Neural progenitor cell (in vitro differentiated cells): ENCODE results near the gene U2AF2. TPM values are rescaled to one million over a fixed set of nuclear protein-coding genes. Genes with fewer than 3 reads are reported as not detected.

ENCODE experiments used
- DNase-seq: peaks from one replicate; pipeline ENCODE4 v3.0.0-alpha.2; 2016; ENCODE audit warnings: low spot score
- H2AFZ ChIP-seq: fragments of 200-600 bp; sonication (generic); replicated peaks from 2 replicates; pipeline ENCODE4 v1.6.1; 2016; ENCODE audit warnings: antibody characterized with exemption
- H3F3A ChIP-seq: fragments of 200-600 bp; sonication (generic); 2 replicates; pipeline ENCODE4 v1.6.1; 2016; ENCODE audit warnings: antibody characterized with exemption, low read depth
- H3K27ac ChIP-seq: fragments of 200-600 bp; sonication (generic); 2 replicates; pipeline ENCODE4 v1.5.1; 2016; ENCODE audit warnings: mild to moderate bottlenecking
- H3K27me3 ChIP-seq: fragments of 200-600 bp; sonication (generic); 2 replicates; pipeline ENCODE4 v1.6.1; 2016; ENCODE audit warnings: mild to moderate bottlenecking, moderate library complexity
- H3K36me3 ChIP-seq: fragments of 200-600 bp; sonication (generic); 2 replicates; pipeline ENCODE4 v1.5.1; 2016
- H3K4me1 ChIP-seq: fragments of 200-600 bp; sonication (generic); 2 replicates; pipeline ENCODE4 v1.6.1; 2016; ENCODE audit warnings: mixed run types
- H3K4me2 ChIP-seq: fragments of 200-600 bp; sonication (generic); 2 replicates; pipeline ENCODE4 v1.6.1; 2016
- H3K4me3 ChIP-seq: fragments of 200-600 bp; sonication (generic); 2 replicates; pipeline ENCODE4 v1.5.1; 2016
- H3K79me2 ChIP-seq: fragments of 200-600 bp; sonication (generic); 2 replicates; pipeline ENCODE4 v1.6.1; 2016; ENCODE audit warnings: low read depth
- H3K9ac ChIP-seq: fragments of 200-600 bp; sonication (generic); 2 replicates; pipeline ENCODE4 v1.6.1; 2016
- H3K9me3 ChIP-seq: fragments of 200-600 bp; sonication (generic); 2 replicates; pipeline ENCODE4 v1.5.1; 2016; ENCODE audit warnings: low read depth
- H4K20me1 ChIP-seq: fragments of 200-600 bp; sonication (generic); 2 replicates; pipeline ENCODE4 v1.6.1; 2016; ENCODE audit warnings: low read depth
- H3K27ac Mint-ChIP-seq: 3 replicates; pipeline ENCODE4 v1.8.0; 2021; ENCODE audit warnings: mixed read lengths
- H3K27me3 Mint-ChIP-seq: 2 replicates; pipeline ENCODE4 v1.8.0; 2022; ENCODE audit warnings: low read depth, mild to moderate bottlenecking, inconsistent platforms, moderate library complexity, mixed read lengths; ENCODE audit not compliant: insufficient read depth
- H3K36me3 Mint-ChIP-seq: 3 replicates; pipeline ENCODE4 v1.8.0; 2021; ENCODE audit warnings: mixed read lengths
- H3K4me1 Mint-ChIP-seq: 3 replicates; pipeline ENCODE4 v1.8.0; 2021; ENCODE audit warnings: mixed read lengths
- H3K4me3 Mint-ChIP-seq: 3 replicates; pipeline ENCODE4 v1.8.0; 2021; ENCODE audit warnings: mild to moderate bottlenecking, moderate library complexity, mixed read lengths
- H3K9me3 Mint-ChIP-seq: 3 replicates; pipeline ENCODE4 v1.8.0; 2020; ENCODE audit warnings: mixed read lengths
- CTCF ChIP-seq: fragments of 200-600 bp; sonication (generic); IDR thresholded peaks from 2 replicates; pipeline ENCODE4 v1.5.1; 2017; ENCODE audit warnings: antibody characterized with exemption, mild to moderate bottlenecking
- EZH2 ChIP-seq: fragments of 200-600 bp; sonication (generic); IDR thresholded peaks from 2 replicates; pipeline ENCODE4 v1.6.1; 2017; ENCODE audit warnings: antibody characterized with exemption, mild to moderate bottlenecking, moderate library complexity
- EZH2phosphoT487 ChIP-seq: fragments of 200-600 bp; sonication (generic); IDR thresholded peaks from 2 replicates; pipeline ENCODE4 v1.6.1; 2017; ENCODE audit warnings: antibody characterized with exemption
- total RNA-seq: library from RNA; depleted of rRNA; stranded (reverse); fragments of >200 nt; gene quantifications from 2 replicates; pipeline ENCODE4 v1.2.3, GENCODE V29; 2015; ENCODE audit warnings: low replicate concordance

U2AF2 gene
- total RNA-seq, 1 donor from 2014 or later = 124 TPM

- Histone ChIP-seq H3K79me2 (peaks cover 53% of the 10 kb centered on the region), H3K27me3 (no peaks in the 10 kb centered on the region), H3K27ac (peak overlapping the region; percentile 43), H2AFZ (no peak overlapping the region), H3K4me3 (peak overlapping the region; percentile 88), H3K36me3 (no peaks in the 10 kb centered on the region), H3F3A (peaks cover 32% of the 10 kb centered on the region), H3K9me3 (no peaks in the 10 kb centered on the region), H4K20me1 (peaks cover 16% of the 10 kb centered on the region), H3K4me1 (peaks cover 6% of the 10 kb centered on the region), H3K9ac (peak overlapping the region; percentile 94), H3K4me2 (peak overlapping the region; percentile 99)
- Mint-ChIP-seq H3K4me1 (peaks cover 33% of the 10 kb centered on the region), H3K9me3 (no peaks in the 10 kb centered on the region), H3K27me3 (peaks cover 19% of the 10 kb centered on the region), H3K4me3 (peak overlapping the region; percentile 97), H3K27ac (peak overlapping the region; percentile 97), H3K36me3 (peaks cover 7% of the 10 kb centered on the region)
- TF ChIP-seq EZH2phosphoT487 (no peak), CTCF (no peak), EZH2 (no peak)
- no peak for DNase-seq
These were observed 19.5 kb upstream of the U2AF2 start for GRCh38 chr19:55635334-55635717.

GRCh38 chr19:55635856-55636440 lies 18.9 kb upstream of the U2AF2 start:
- peak overlapping the region; percentile 97 for H3K27ac Mint-ChIP-seq
- peaks cover 21% of the 10 kb centered on the region for H3K27me3 Mint-ChIP-seq
- peak overlapping the region; percentile 88 for H3K4me3 ChIP-seq
- H3K4me1 ChIP-seq = peaks cover 6% of the 10 kb centered on the region
- H3F3A ChIP-seq = peaks cover 38% of the 10 kb centered on the region
- no peak overlapping the region for H2AFZ ChIP-seq
- H3K4me2 ChIP-seq = peak overlapping the region; percentile 99
- TF ChIP-seq EZH2 = no peak
- no peak for TF ChIP-seq CTCF
- no peak for TF ChIP-seq EZH2phosphoT487
- H3K27me3 ChIP-seq = no peaks in the 10 kb centered on the region
- H3K36me3 ChIP-seq = no peaks in the 10 kb centered on the region
- no peaks in the 10 kb centered on the region for H3K9me3 ChIP-seq
- no peak overlapping the region for H3K27ac ChIP-seq
- H4K20me1 ChIP-seq = peaks cover 16% of the 10 kb centered on the region
- H3K36me3 Mint-ChIP-seq = peaks cover 7% of the 10 kb centered on the region
- no peak for DNase-seq
- H3K79me2 ChIP-seq = peaks cover 53% of the 10 kb centered on the region
- no peaks in the 10 kb centered on the region for H3K9me3 Mint-ChIP-seq
- H3K4me1 Mint-ChIP-seq = peaks cover 36% of the 10 kb centered on the region
- H3K9ac ChIP-seq = peak overlapping the region; percentile 94
- H3K4me3 Mint-ChIP-seq = peak overlapping the region; percentile 97

- peaks cover 46% of the 10 kb centered on the region for H3F3A ChIP-seq
- DNase-seq = no peak
- H3K4me1 ChIP-seq = peaks cover 8% of the 10 kb centered on the region
- H2AFZ ChIP-seq = no peak overlapping the region
- H3K36me3 ChIP-seq = no peaks in the 10 kb centered on the region
- H3K4me2 ChIP-seq = peak overlapping the region; percentile 99
- Mint-ChIP-seq H3K27me3 (peaks cover 21% of the 10 kb centered on the region), H3K27ac (no peak overlapping the region), H3K4me3 (peak overlapping the region; percentile 97), H3K36me3 (peaks cover 7% of the 10 kb centered on the region), H3K4me1 (peaks cover 41% of the 10 kb centered on the region), H3K9me3 (no peaks in the 10 kb centered on the region)
- H3K79me2 ChIP-seq = peaks cover 61% of the 10 kb centered on the region
- H3K9ac ChIP-seq = no peak overlapping the region
- TF ChIP-seq EZH2 (no peak), EZH2phosphoT487 (no peak), CTCF (no peak)
- H3K9me3 ChIP-seq = no peaks in the 10 kb centered on the region
- H3K4me3 ChIP-seq = no peak overlapping the region
- no peaks in the 10 kb centered on the region for H3K27me3 ChIP-seq
- no peak overlapping the region for H3K27ac ChIP-seq
- peaks cover 16% of the 10 kb centered on the region for H4K20me1 ChIP-seq
These were observed 18.1 kb upstream of the U2AF2 start for GRCh38 chr19:55636723-55637122.
